Renal cortical epithelial cell (primary cell): ENCODE measurements around the gene ADAM12. TPM values are rescaled to one million over a fixed set of nuclear protein-coding genes. Genes with fewer than 3 reads are reported as not detected.

ENCODE experiments used
- DNase-seq: peaks from one replicate; pipeline ENCODE4 v3.0.0-alpha.2; 2011; ENCODE audit warnings: low read depth
- total RNA-seq: library from RNA; depleted of rRNA; stranded (reverse); fragments of >200 nt; gene quantifications from 2 replicates; pipeline ENCODE4 v1.2.3, GENCODE V29; 2014

The ADAM12 gene
- total RNA-seq, 1 donor from 2014 or later: 19.4 TPM

DNA sequence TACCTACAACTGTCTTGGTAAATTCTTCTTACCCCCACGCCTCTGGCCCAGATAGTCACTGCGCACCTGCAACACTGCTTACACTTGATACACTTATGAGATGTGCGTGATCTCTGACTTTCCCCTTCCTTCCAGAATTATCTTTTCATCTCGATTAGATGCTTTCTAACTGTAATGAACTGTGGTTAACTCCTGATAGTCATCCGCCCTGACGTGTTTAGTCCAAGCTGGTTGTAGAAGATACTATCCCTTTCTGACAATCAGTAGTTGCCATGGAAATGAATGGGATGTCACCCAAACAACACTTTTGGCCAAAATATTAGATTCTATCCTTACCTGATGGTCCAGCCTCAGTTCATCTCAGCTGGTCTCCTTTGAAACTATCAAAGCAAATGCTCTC, 241.5 kb downstream of the ADAM12 start:
- no peak for DNase-seq

DNA sequence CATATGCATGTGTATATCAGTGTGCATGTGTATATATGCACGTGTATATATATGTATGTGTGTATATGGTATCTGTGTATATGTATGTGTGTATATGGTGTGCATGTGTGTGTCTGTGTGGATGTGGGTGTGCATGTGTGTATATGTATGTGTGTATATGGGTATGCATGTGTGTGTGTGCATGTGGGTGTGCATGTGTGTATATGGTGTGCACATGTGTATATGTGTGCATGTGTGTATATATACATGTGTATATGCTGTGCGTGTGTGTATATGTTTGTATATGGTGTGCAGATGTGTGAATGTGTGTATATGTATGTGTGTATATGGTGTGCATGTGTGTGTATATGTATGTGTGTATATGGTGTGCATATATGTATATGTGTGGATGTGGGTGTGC, 245.2 kb downstream of the ADAM12 start:
- DNase-seq: no peak

DNA sequence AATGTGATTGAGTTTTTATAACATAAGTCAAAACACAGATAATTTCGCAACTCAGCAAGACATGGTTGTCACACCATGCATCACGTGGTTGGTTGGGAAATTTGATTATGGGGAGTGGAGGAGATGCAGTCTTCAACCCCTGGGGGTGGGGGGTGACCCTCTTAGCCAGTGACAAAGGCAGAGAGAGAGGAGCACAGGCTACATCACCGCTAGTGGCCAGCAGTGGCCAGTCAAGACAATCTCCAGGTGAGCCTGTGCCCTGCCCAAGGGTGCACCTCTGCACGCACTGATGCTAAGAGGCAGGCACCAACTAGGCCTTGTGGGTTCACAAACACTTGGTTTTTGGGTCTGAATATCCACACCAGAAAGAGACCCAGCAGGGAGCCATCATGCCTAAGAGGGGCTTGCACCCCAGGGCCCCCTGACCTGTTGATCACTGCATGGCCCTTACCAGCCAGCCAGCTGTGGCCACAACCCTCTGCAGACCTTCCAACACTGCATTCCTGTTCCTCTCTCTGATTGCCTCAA, 247.5 kb downstream of the ADAM12 start:
- peak; percentile 15 for DNase-seq

DNA sequence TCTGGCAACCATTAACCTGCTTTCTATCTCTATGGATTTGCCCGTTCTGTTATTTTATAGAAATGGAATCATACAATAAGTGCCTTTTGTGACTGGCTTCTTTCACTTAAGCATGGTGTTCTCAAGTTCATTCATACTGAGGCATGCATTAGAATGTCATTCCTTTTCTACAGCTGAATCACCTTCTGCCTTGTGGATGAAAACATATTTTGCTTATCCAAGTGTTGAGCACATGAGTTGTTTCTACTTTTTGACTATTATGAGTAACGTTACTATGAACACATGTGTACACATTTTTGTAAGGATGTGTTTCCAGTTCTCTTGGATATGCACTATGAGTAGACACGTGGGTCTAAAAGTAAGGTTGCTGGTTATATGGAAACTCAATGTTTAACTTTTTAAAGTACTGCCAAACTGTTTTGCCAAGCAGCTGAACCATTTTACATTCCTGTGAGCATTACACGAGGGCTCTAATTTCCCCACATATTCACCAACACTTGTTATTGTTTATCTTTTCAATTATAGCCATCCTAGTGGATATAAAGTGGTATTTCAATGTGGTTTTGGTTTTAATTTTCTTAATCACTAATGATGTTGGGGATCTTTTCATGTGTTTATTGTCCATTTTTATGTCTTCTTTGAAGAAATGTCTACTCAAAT, 250.6 kb downstream of the ADAM12 start:
- no peak for DNase-seq

DNA sequence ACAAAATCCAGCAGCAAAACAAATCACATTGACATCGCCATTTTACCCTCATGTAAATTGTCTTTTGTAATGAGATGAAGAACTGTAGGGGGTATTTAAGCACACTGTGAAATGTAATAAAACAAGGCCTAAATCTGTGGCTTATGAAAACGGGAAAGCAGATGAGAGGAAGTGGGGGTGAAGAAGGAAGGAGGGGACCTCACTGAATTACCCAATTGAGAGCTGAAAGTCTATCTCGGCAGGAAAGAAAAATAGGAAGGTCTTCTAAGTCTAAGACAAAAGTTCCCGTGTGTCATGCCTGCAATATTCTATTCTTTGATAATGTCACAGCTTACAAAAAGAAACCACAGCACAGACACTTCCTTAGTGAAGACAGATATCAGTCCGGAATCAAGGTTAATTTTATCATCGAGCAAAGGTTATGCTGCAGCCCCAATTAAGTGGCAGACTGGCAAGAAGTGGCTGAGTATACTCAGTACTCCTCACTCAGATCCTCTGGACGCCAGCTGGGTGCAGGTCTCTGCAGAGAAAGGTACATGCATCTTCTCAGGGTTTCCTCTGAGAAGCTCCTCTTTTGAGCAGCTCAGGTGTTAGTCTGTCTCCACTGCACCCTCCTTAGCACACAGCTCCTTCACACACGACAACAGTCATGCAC, 252.2 kb downstream of the ADAM12 start:
- DNase-seq: no peak

DNA sequence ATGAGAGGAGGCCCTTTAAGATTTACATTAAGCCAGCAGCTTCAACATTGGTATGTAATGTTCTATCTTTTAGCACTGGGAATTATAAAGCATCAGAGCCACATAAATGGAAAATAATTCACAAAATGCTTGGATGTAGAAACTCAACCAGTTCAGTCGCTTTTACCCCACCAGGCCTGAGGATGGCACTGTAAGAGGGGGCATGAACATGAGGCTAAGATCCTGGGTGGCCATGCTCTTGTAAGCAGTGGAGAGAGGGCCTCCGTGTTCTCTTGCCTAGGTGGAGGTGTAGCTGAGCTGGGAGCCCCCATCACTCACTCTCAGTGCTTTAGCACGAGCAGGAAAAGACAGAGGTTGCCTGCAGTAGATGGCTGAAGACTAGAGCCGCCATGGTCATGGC, 253.1 kb downstream of the ADAM12 start:
- DNase-seq: no peak

DNA sequence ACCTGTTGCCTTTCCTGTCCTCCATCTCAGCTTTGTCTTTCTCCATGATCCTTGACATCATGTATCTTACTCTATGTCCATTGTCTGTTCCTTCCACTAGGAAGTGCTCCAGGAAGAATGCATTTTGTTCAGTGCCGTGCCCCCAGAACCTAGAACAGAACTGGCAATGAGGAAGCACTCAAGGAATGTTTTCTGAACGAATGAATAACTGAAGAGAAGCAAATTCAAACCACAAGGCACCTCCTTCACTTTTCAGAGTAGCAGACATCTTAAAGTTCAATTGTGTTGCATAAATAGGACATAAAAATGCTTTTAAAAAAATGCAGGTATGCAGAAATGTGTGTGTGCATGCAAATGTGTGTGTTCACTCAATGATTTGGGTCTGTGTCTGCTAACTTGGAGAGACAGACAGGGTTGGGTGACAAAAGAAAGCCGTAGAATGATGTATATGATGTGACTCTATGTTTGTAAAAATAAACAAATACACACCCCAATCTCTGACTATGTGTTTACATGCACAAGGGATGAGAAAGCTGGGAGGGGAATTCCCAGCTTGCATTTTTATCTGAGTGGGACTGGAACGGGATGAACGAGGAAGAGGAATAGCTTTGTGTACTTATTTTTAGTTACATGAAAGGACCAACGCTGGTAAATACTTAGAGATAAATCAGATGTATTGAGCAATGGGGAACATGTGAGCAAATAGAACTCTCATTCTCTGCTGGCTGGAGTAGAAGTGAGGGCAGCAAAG, 254.2 kb downstream of the ADAM12 start:
- DNase-seq: peak; percentile 79

DNA sequence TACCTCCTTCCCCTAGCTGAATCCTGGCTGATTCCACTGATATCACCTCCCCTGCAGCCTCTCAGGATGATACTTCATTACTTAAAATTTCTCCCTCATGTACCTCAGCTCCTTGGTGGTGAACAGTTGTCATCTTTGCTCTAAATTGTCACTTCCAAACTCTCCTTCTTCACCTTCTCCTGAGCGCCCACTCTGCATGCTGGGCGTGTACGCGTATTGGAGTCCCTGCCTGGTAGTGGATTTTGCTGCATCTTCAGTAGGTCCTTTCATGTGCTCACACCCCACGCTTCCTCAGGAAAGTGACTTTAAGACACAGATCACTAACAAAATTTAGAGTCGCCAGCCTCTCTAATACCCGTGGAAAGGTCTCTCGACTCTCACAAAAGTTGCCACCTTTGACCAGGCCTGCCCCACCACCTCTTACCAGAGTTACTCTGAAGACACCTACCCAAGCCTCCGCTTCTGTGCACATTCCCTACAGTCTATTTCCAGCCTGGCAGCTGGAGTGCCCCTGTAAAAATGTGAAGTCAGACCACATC, 255.1 kb downstream of the ADAM12 start:
- no peak for DNase-seq

DNA sequence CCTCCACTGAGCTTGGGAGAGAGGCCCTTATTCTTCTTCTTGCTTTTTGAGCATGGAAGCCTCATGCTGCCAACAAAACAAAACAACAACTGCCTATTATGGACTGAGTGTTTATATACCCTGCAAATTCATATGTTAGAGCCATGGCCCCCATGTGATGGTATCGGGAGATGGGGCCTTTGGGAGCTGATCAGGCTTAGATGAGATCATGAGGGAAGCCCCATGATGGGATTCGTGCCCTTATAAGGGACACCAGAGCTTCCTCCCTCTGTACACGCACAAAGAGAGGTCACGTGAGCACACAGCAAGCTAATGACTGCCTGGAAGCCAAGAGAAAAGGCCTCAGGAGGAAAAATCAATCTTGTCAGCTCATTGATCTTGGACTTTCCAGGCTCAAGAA, 256.9 kb downstream of the ADAM12 start:
- no peak for DNase-seq

DNA sequence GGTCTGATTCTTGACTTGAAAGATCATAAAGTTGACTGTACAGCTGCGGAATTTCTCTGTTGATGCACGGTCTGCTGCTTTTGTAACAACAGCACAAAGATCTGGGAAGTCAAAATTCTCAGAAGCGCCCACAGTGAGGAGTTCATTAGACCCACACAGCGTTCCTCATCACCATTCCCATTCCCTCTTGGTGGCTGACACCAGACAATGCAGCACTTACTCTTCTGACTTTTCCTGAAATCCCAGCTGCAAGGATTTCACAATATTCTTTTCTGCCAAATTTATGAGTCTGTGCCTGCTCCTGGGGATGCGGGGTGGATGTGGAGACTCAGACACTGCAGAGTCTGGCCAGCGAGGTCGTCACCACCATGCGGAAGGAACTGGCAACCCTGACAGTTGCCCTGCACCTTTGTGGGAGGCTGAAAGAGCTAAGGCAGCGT, 258.0 kb downstream of the ADAM12 start:
- peak; percentile 58 for DNase-seq

DNA sequence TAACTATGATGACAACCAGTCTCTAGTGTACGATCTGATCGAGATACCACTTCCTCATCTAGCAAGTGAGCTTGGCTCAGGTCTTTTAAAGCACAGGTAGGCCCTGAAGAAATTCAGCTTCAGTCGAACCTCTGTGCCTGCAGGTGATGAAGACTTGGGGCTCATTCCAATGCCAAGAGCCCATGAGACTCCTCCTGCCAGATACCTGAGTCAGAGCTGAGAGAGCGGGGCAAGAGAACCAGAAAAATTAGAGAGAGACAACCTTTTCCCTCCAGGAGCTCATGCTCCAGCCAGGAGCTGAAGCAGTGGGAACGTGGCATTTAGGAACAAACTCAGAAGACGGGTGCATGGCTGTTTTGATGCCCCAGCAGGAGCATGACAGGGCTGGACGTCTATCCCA, 259.3 kb downstream of the ADAM12 start:
- no peak for DNase-seq

DNA sequence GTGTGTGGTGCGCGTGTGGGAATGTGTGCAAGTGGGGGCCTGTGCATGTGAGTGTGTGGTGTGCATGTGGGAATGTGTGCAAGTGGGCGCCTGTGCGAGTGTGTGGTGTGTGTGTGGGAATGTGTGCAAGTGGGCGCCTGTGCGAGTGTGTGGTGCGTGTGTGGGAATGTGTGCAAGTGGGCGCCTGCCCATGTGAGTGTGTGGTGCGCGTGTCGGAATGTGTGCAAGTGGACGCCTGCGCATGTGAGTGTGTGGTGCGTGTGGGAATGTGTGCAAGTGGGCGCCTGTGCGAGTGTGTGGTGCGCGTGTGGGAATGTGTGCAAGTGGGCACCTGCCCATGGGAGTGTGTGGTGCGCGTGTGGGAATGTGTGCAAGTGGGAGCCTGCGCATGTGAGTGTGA, 259.7 kb downstream of the ADAM12 start:
- DNase-seq: no peak

DNA sequence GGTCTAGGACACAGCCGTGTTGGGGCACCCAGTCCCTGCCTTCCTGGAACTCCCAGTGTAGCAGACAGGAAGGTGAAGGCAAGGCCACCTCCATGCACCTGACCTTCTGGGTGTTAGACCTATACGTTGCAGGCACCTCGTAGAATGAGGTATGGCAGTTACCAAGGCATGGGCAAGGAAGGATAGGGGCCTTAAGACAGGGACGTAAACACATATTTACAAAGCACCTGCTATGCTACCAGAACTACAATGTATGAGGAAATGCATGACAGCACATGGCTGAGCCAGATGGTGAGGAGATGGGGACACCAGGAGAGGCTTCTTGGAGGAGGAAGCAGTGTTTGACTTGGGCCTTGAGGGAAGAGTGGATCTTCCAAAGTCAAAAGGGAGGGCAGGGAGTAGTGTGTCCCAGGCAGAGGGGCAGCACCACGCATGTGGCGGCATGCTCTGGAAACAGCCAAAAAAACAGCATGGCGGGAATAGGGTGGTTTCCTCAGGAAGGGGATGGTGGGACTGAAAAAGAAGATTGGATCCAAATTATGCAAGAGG, 260.7 kb downstream of the ADAM12 start:
- no peak for DNase-seq

DNA sequence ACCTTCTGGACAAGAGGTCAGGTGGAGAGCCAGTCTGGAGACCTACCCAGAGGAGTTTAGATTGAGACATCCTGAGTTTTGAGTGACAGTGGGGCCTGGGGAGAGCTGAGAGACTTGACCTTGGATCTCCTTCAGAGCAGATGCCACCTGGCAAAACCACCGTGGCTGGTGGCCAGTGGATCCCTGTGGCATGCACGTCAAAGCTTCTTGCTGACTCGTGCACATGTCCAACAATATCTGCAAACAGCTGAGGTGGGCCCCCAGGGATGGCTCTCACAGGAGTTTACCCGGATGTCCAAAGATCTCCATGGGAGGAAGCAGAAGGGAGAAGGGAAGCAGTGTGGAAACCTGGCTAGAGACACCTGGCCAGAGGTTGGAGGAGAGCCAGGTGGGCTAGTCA, 261.4 kb downstream of the ADAM12 start:
- no peak for DNase-seq

DNA sequence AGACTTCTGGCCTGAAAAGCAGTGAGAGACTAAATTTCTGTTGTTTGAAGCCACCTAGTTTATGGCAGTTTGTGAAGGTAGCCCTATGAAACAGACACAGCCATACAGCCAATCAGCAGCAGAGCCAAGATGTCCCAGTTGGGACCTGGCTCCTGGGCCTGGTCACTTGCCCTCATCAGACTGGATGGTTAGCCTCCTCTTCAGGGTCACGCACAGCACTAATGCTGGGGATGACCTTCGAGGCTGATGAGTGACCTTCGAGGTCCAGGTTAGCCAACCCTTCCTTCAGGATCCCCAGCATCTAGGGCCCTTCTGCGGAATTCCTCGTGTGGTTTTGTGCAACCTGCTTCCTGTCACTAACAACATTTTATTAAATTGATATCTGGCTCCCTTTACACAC, 262.3 kb downstream of the ADAM12 start:
- no peak for DNase-seq

DNA sequence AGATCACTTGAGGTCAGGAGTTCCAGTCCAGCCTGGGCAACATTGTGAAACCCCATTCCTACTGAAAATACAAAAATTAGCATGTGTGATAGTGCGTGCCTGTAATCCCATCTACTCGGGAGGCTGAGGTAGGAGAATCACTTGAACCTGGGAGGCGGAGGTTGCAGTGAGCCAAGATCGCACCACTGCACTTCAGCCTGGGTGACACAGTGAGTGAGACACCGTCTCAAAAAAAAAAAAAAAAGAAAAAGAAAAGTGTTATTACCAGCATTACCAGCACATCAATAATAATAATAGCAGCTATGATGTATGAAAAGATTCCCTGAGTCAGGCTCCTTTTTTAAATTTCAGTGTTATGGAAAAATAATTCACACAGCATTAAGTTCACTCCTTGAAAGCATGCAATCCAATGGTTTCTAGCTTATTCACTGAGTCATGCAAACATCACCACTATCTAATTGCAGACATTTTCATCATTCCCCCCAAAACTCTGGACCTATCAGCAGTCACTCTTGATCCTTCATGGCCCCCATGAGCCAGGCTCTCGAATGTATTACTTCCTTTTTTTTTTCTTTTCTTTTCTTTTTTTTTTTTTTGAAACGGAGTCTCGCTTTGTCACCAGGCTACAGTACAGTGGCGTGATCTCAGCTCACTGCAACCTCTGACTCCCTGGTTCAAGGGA, 263.5 kb downstream of the ADAM12 start:
- DNase-seq: no peak

DNA sequence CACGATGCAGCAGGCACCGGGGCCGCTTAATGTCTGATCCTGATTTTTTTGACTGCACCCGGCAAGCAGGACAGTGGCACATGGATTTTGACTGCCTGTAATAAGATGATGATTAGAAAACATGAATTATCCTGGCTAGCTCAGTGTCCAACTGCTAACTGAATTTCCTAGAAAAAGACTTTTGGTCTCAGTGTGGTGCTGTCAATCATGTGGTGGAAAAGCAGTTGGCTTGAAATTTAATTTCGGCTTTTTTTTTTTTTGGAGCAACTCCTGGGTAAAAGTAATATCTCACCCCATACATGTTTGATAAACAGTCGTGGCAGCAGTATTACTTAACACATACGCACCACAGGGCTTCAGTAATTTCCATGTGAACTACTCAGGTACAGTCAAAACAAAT, 264.2 kb downstream of the ADAM12 start:
- no peak for DNase-seq

DNA sequence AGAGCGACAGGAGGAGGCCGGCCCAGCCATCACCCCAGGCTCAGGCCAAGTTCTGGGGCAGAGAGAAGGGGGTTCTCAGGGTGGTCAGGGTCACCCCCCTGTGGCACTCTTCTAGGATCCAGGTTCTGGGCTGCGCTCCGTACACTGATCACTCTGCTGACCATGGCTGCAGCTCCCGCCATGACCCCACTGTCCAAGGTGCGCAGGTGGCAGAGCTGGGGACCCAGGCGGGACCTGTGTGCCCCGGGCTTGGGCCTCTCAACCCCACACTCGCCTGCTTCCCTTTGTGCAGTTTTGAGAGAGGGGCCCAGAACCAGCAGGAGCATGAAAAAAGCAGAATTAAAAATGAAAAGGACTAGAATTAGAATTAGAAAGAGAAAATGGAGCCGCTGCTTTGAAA, 264.8 kb downstream of the ADAM12 start:
- no peak for DNase-seq

DNA sequence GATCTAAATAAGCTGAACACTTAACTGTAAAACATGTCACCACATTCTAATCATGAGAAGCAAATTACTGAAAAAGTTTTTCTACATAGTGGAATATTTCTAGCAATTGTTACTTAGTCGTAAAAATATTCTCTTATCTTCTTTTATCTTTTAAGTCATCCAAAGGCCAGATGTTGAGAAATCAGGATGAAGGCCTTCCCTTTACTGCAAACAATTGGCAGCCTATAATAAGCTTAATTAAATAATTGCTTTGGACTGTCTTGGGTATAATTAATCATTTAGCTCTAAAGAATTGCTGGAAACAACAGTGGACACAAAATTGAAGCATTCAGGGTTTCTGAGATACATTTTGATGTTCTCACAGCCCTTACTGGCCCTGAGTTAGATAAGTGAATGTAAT, 265.4 kb downstream of the ADAM12 start:
- DNase-seq: no peak

DNA sequence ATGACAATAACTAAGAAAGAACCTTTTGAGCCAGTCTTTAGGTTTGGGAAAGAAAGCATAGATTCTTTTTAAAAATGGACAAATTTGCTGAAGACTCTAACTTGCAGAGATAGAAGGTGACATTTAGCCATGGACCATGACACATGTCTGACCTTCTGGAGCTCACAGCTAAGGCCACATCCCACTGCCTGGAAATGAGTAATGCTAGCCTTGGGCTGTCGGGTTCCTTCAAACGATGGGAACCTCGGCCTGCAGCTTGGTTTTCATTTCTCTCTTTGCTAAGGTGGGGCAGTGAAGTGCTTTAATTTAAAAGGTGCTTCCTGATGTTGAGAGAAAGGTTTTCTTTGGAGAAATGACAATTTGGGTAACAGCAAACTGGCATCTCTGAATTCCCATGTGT, 268.7 kb downstream of the ADAM12 start:
- DNase-seq: peak; percentile 23

DNA sequence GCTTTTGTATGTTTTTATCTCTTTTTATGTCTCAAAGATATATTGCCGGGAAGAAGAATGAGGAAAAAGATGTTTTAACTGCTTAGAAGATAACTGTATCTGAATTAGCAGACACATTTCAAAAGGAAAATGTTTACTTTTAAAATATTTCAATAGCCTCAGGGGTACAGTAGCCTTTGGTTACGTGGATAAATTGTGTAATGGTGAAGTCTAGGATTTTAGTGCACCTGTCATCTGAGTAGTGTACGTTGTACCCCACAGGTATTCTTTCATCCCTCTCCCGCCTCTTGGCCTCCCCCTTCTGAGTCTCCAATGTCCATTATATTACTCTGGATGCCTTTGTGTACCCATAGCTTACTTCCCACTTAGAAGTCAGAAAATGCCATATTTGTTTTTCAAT, 269.8 kb downstream of the ADAM12 start:
- DNase-seq: no peak

DNA sequence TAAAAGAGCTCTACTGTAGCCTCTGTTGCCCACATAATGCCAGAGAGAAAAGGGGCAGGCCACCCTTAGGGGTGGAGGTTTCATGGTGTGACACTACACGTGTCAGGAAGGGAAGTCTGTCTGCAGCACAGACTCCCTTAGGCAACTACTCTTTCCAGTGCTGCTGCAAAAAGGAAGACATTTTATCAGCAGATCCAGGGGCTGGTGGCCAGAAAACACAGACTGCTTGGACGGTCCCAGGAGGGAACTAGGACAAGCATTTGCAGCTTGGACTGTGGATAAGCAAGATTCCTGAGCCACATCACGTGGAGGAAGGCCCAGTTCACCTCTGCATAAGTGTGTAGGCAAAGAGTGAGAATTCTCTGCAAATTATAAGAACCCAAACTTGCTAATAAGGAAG, 271.1 kb downstream of the ADAM12 start:
- no peak for DNase-seq
